Neural cell (in vitro differentiated cells): ENCODE data around the gene FAM171A1.

Source experiments
- CTCF ChIP-seq: fragments of 450-650 bp; IDR thresholded peaks from 2 replicates; pipeline ENCODE4 v1.5.1; 2014; ENCODE audit warnings: antibody characterized with exemption, mild to moderate bottlenecking, moderate library complexity; ENCODE audit not compliant: poor library complexity, severe bottlenecking
- POLR2AphosphoS5 ChIP-seq: IDR thresholded peaks from 2 replicates; pipeline ENCODE4 v1.6.1; 2012
- RAD21 ChIP-seq: fragments of 450-650 bp; conservative IDR thresholded peaks from 2 replicates; pipeline ENCODE4 v1.6.1; 2014; ENCODE audit warnings: antibody characterized with exemption, mild to moderate bottlenecking, moderate library complexity

- TF ChIP-seq CTCF, result no peak
- TF ChIP-seq POLR2AphosphoS5, result no peak
- no peak for TF ChIP-seq RAD21
Measured at GRCh38 chr10:15313843-15314242, 57.2 kb downstream of the FAM171A1 start.
